Heart left ventricle (tissue), 16 donors: Measurements from ENCODE around the gene MED15. TPM values are rescaled to one million over a fixed set of nuclear protein-coding genes. Genes with fewer than 3 reads are reported as not detected.

Source experiments
- ATAC-seq, 4 donors: fragments of 200-7000 bp; cut with Tn5 transposase; one replicate each; pipeline ENCODE4 v1.9.1; 2020 to 2022; ENCODE audit warnings: moderate library complexity in 4 of 4, mild to moderate bottlenecking in 3 of 4, moderate number of reproducible peaks in 1 of 4
- DNase-seq, 5 donors: peaks; one replicate each; pipeline ENCODE4 v3.0.0-alpha.2; 2020
- H3K27ac ChIP-seq, 12 donors: fragments of 200-600 bp; sonication (generic) in 4 of 12; one replicate each; pipeline versions ENCODE4 v1.5.0 to v1.8.0; 2016 to 2022; ENCODE audit warnings: mild to moderate bottlenecking in 2 of 12
- H3K27me3 ChIP-seq, 9 donors: fragments of 200-600 bp; sonication (generic) in 2 of 9; one replicate each; pipeline versions ENCODE4 v1.5.1 to v1.8.0; 2016 to 2022; ENCODE audit warnings: mild to moderate bottlenecking in 3 of 9
- H3K36me3 ChIP-seq, 9 donors: fragments of 200-600 bp; sonication (generic) in 2 of 9; one replicate each; pipeline versions ENCODE4 v1.5.0 to v1.8.0; 2018 to 2022; ENCODE audit warnings: mild to moderate bottlenecking in 2 of 9
- H3K4me1 ChIP-seq, 12 donors: fragments of 200-600 bp; sonication (generic) in 4 of 12; one replicate each; pipeline versions ENCODE4 v1.5.0 to v1.8.0; 2016 to 2022; ENCODE audit warnings: mild to moderate bottlenecking in 3 of 12
- H3K4me3 ChIP-seq, 12 donors: fragments of 200-600 bp; sonication (generic) in 4 of 12; one replicate each; pipeline versions ENCODE4 v1.5.0 to v1.8.0; 2017 to 2022; ENCODE audit warnings: mild to moderate bottlenecking in 9 of 12, moderate library complexity in 4 of 12
- H3K9me3 ChIP-seq, 12 donors: fragments of 200-600 bp; sonication (generic) in 4 of 12; one replicate each; pipeline versions ENCODE4 v1.5.0 to v1.8.0; 2016 to 2022; ENCODE audit warnings: mild to moderate bottlenecking in 1 of 12
- CTCF ChIP-seq, 12 donors: fragments of 200-600 bp; sonication (generic) in 4 of 12; IDR thresholded peaks; one replicate each; pipeline versions ENCODE4 v1.5.0 to v1.8.0; 2018 to 2022; ENCODE audit warnings: antibody characterized with exemption in 12 of 12, mild to moderate bottlenecking in 5 of 12
- POLR2A ChIP-seq, 2 donors: fragments of 450-650 bp; IDR thresholded peaks; one replicate each; pipeline ENCODE4 v1.6.1; 2017; ENCODE audit warnings: antibody characterized with exemption in 2 of 2, mild to moderate bottlenecking in 2 of 2, moderate library complexity in 2 of 2
- WGBS, 4 donors: extraction: QIAGEN DNeasy Blood & Tissue Kit in 2 of 4; methylation state at CpG; one replicate each; pipeline versions ENCODE4 v1.1.5 to v1.1.7; 2013 to 2018; 5-methylcytosine and 5-hydroxymethylcytosine counted together
- intact Hi-C, 10 donors: fragments of 100-400 bp; cut with DNase I; formaldehyde crosslinking; loops; one replicate each; pipeline versions ENCODE4 v1.11.1 to v1.14.2; 2022
- polyA plus RNA-seq, 2 donors: library from polyadenylated mRNA; stranded (reverse); fragments of 200-250 nt; gene quantifications; one replicate each; pipeline ENCODE4 v1.2.3, GENCODE V29; 2013
- total RNA-seq, 9 donors: library from RNA; depleted of rRNA in 2 of 9; stranded (reverse); fragments of >200 nt in 2 of 9; fragmentation: NEBNext Ultra II Directional in 3 of 9; extraction: Animal tissue kit (Norgen Biotek cat#: 25700) in 3 of 9; gene quantifications; one replicate each; pipeline versions ENCODE4 v1.1.0 to v1.2.4, GENCODE V29; 2016 to 2023
- donor health status: ischemic (EF 13 %, LVEDD 7.1; RV severe dilation, severe dysfunction).
- donor health status: healthy with polysubstance abuse.
- donor health status: DM: no; HTN: yes; CAD: no.
- donor health status: DM: no; HTN: no; CAD: no.
- donor health status: ischemic (EF 25% LVEDD 6.9; RV normal size, moderate dysfunction).
- donor health status: ischemic (EF 25% LVEDD 5.7; RV mildly dilated, moderate dysfunction).
- donor health status: healthy.
- donor health status: DM: yes; HTN: yes; CAD: no.
- donor health status: ischemic (EF 35%, LVEDD 5.7; RV mildly dilated, moderate dysfunction).
- donor health status: nonischemic (EF 11% LVEDD 7.7; RV severe dilation, severe dysfunction).
- donor health status: DM: yes; HTN: yes; CAD: no.
- donor health status: PGD.
- donor health status: ischemic (EF 29% LVEDD 5.4; RV normal size, mild dysfunction).
- donor health status: nonischemic (EF 23%, LVEDD 6.1; RV moderate dilation, normal function).

MED15 gene
- total and polyA plus RNA-seq, 11 donors = 27.9 to 78.3 (median 43.0) TPM

GRCh38 chr22:20615533-20616450 lies 108.4 kb downstream of the MED15 start:
- Histone ChIP-seq H3K36me3 (no peaks in the 10 kb centered on the region), H3K27ac (no peak overlapping the region), H3K4me3 (no peak overlapping the region), H3K4me1 (no peaks in the 10 kb centered on the region), H3K9me3 (no peaks in the 10 kb centered on the region), H3K27me3 (peaks cover 0 to 4% (median 0%) of the 10 kb centered on the region in 9 donors)
- DNase-seq (peak in 1 of 5 donors; percentile 6), ATAC-seq (no peak)
- 72 to 80% (median 77%) methylated on average over 19 of the region's 19 CpGs for WGBS, 4 donors
- intact Hi-C loops = loop anchor here in 1 of 10 donors (10.0 kb wide), 1 partner anchor 69 kb away; no protein-coding TSS in a partner anchor
- TF ChIP-seq POLR2A (IDR thresholded peaks at IDR 0.05) (no peak), CTCF (IDR thresholded peaks at IDR 0.05) (no peak)

GRCh38 chr22:20616451-20617043 lies 109.1 kb downstream of the MED15 start:
- ATAC-seq (no peak), DNase-seq (peak in 1 of 5 donors; percentile 1)
- Histone ChIP-seq H3K27me3 (peaks cover 0 to 4% (median 0%) of the 10 kb centered on the region in 9 donors), H3K36me3 (no peaks in the 10 kb centered on the region), H3K27ac (no peak overlapping the region), H3K9me3 (no peaks in the 10 kb centered on the region), H3K4me1 (no peaks in the 10 kb centered on the region), H3K4me3 (no peak overlapping the region)
- WGBS, 4 donors = 75 to 89% (median 88%) methylated on average over 10 of the region's 10 CpGs
- intact Hi-C loops = loop anchor here in 1 of 10 donors (10.0 kb wide), 1 partner anchor 68 kb away; no protein-coding TSS in a partner anchor
- no peak for TF ChIP-seq CTCF (IDR thresholded peaks at IDR 0.05)
- no peak for TF ChIP-seq POLR2A (IDR thresholded peaks at IDR 0.05)

GRCh38 chr22:20618488-20618887 lies 111.1 kb downstream of the MED15 start:
- Histone ChIP-seq H3K9me3 (no peaks in the 10 kb centered on the region), H3K27me3 (peaks cover 0 to 4% (median 0%) of the 10 kb centered on the region in 9 donors), H3K27ac (no peak overlapping the region), H3K4me3 (no peak overlapping the region), H3K36me3 (no peaks in the 10 kb centered on the region), H3K4me1 (no peaks in the 10 kb centered on the region)
- no peak for ATAC-seq
- DNase-seq = no peak
- intact Hi-C loops = loop anchor here in 1 of 10 donors (10.0 kb wide), 1 partner anchor 66 kb away; no protein-coding TSS in a partner anchor
- WGBS, 4 donors = 86 to 91% (median 90%) methylated on average over 4 of the region's 4 CpGs
- no peak for TF ChIP-seq POLR2A (IDR thresholded peaks at IDR 0.05)
- TF ChIP-seq CTCF (IDR thresholded peaks at IDR 0.05) = no peak
